A673 (cell line): ENCODE results near the gene MEI4. TPM values are rescaled to one million over a fixed set of nuclear protein-coding genes. Genes with fewer than 3 reads are reported as not detected.

Experiments
- BruUV-seq: library from RNA; stranded (reverse); fragments of 400-500 nt; replicated peaks from 2 replicates; lab custom pipeline; 2021; lab: Mats Ljungman, UMichigan
- CTCF ChIA-PET: fragments of 300-600 bp; sonication (Branson Sonifier 250); formaldehyde crosslinking; loops from one replicate; lab custom pipeline; 2022; ENCODE audit warnings: antibody characterized with exemption; lab: Charles Lee
- POLR2A ChIA-PET: fragments of 300-600 bp; sonication (Branson Sonifier 250); formaldehyde crosslinking; loops from one replicate; lab custom pipeline; 2022; ENCODE audit warnings: antibody characterized with exemption; ENCODE audit not compliant: low non-redundant PET; lab: Charles Lee
- DNase-seq: peaks from one replicate; pipeline ENCODE4 v3.0.0-alpha.2; 2015; ENCODE audit warnings: low spot score
- H3K27ac ChIP-seq: fragments of 200-600 bp; sonication (generic); 2 replicates; pipeline ENCODE4 v1.5.1; 2016; ENCODE audit warnings: mixed run types, low read depth, mild to moderate bottlenecking, mixed read lengths, antibody characterized with exemption, low read length; ENCODE audit not compliant: poor library complexity, severe bottlenecking
- H3K27me3 ChIP-seq: fragments of 200-600 bp; sonication (generic); replicated peaks from 2 replicates; pipeline ENCODE4 v1.6.1; 2017; ENCODE audit warnings: mixed run types, low read depth, mild to moderate bottlenecking, mixed read lengths, antibody characterized with exemption, low read length; ENCODE audit not compliant: insufficient read depth, poor library complexity
- H3K36me3 ChIP-seq: fragments of 200-600 bp; sonication (generic); 2 replicates; pipeline ENCODE4 v1.6.1; 2016; ENCODE audit warnings: mixed run types, mild to moderate bottlenecking, mixed read lengths, antibody characterized with exemption, low read length; ENCODE audit not compliant: insufficient read depth, poor library complexity, severe bottlenecking
- H3K4me1 ChIP-seq: fragments of 200-600 bp; sonication (generic); 2 replicates; pipeline ENCODE4 v1.6.1; 2017; ENCODE audit warnings: mixed run types, mild to moderate bottlenecking, mixed read lengths, antibody characterized with exemption, low read length; ENCODE audit not compliant: insufficient read depth, poor library complexity, severe bottlenecking
- H3K4me3 ChIP-seq: fragments of 200-600 bp; sonication (generic); 2 replicates; pipeline ENCODE4 v1.5.1; 2016; ENCODE audit warnings: low read depth, mixed run types, mild to moderate bottlenecking, mixed read lengths, low read length; ENCODE audit not compliant: poor library complexity, severe bottlenecking
- H3K9me3 ChIP-seq: fragments of 200-600 bp; sonication (generic); 2 replicates; pipeline ENCODE4 v1.6.1; 2016; ENCODE audit warnings: mixed run types, low read depth, mild to moderate bottlenecking, mixed read lengths, antibody characterized with exemption, low read length; ENCODE audit not compliant: poor library complexity, severe bottlenecking
- CTCF ChIP-seq: fragments of 300-800, 200-600 bp; sonication (generic); conservative IDR thresholded peaks from 2 replicates; pipeline ENCODE4 v1.5.1; 2017; ENCODE audit warnings: low read depth, mild to moderate bottlenecking, antibody characterized with exemption, low read length, moderate library complexity, mixed read lengths
- EZH2 ChIP-seq: fragments of 200-600 bp; sonication (generic); IDR thresholded peaks from 2 replicates; pipeline ENCODE4 v1.6.1; 2017; ENCODE audit warnings: borderline replicate concordance, low read depth, mild to moderate bottlenecking, mixed read lengths, antibody characterized with exemption, low read length; ENCODE audit not compliant: poor library complexity, severe bottlenecking
- intact Hi-C: fragments of 100-400 bp; cut with micrococcal nuclease; formaldehyde crosslinking; loops from one replicate; pipeline ENCODE4 v1.10.0; 2022; ENCODE audit not compliant: unreplicated experiment
- total RNA-seq: library from RNA; stranded (reverse); gene quantifications from 2 replicates; pipeline ENCODE4 v1.2.3, GENCODE V29; 2021

MEI4 gene
- total RNA-seq, 1 experiment from 2014 or later, result not detected

GRCh38 chr6:77764364-77764763, 111.5 kb downstream of the MEI4 start:
- TF ChIP-seq CTCF (no peak), EZH2 (no peak)
- no peak for DNase-seq
- ChIA-PET POLR2A (no interaction called here), CTCF (no interaction called here)
- Histone ChIP-seq H3K9me3 (peaks cover 4% of the 10 kb centered on the region), H3K4me1 (no peaks in the 10 kb centered on the region), H3K36me3 (no peaks in the 10 kb centered on the region), H3K27me3 (no peaks in the 10 kb centered on the region), H3K27ac (no peak overlapping the region), H3K4me3 (no peak overlapping the region)
- no TSS peak for BruUV-seq
- intact Hi-C loops, result no loop called here

GRCh38 chr6:77773157-77773822, 120.5 kb downstream of the MEI4 start:
- no peak overlapping the region for H3K4me3 ChIP-seq
- CTCF ChIA-PET, result no interaction called here
- POLR2A ChIA-PET, result no interaction called here
- BruUV-seq, result no TSS peak
- intact Hi-C loops, result no loop called here
- H3K27ac ChIP-seq, result no peak overlapping the region
- no peaks in the 10 kb centered on the region for H3K27me3 ChIP-seq
- TF ChIP-seq CTCF, result no peak
- TF ChIP-seq EZH2, result no peak
- H3K4me1 ChIP-seq, result no peaks in the 10 kb centered on the region
- peaks cover 16% of the 10 kb centered on the region for H3K9me3 ChIP-seq
- H3K36me3 ChIP-seq, result no peaks in the 10 kb centered on the region
- no peak for DNase-seq

GRCh38 chr6:77774457-77774856, 121.6 kb downstream of the MEI4 start:
- intact Hi-C loops, result no loop called here
- CTCF ChIA-PET, result no interaction called here

More at GRCh38 chr6:77774457-77774856, 121.6 kb downstream of the MEI4 start:
- no peak for DNase-seq
- Histone ChIP-seq H3K27me3 (no peaks in the 10 kb centered on the region), H3K4me1 (no peaks in the 10 kb centered on the region), H3K36me3 (no peaks in the 10 kb centered on the region), H3K4me3 (no peak overlapping the region), H3K9me3 (peaks cover 16% of the 10 kb centered on the region), H3K27ac (no peak overlapping the region)
- TF ChIP-seq CTCF, result no peak
- no peak for TF ChIP-seq EZH2
- no TSS peak for BruUV-seq
- POLR2A ChIA-PET, result no interaction called here
